Stomach (tissue), 4 donors: ENCODE data around the gene IRAK1.

Source experiments
- CTCF ChIP-seq, 7 experiments: fragments of 450-650 bp in 4 of 7; fragments of 200-600 bp in 3 of 7; sonication (generic) in 3 of 7; IDR thresholded peaks; one replicate each; pipeline ENCODE4 v1.5.1; 2016 to 2019; ENCODE audit warnings: antibody characterized with exemption in 7 of 7, control low read depth in 2 of 7, mild to moderate bottlenecking in 1 of 7
- EP300 ChIP-seq: sonication (generic); formaldehyde crosslinking; IDR thresholded peaks from one replicate; pipeline ENCODE4 v1.6.1; 2017; ENCODE audit warnings: antibody characterized with exemption

- TF ChIP-seq EP300 (no peak), CTCF (IDR thresholded peaks at IDR 0.05) (no peak)
Observed at GRCh38 chrX:153974726-153975286, 44.9 kb downstream of the IRAK1 start.
